GM15510 (cell line): ENCODE data around the gene NDUFAB1.

Source experiments
- POLR2A ChIP-seq: IDR thresholded peaks from 3 replicates; pipeline ENCODE4 v1.6.1; 2011; ENCODE audit warnings: borderline replicate concordance; ENCODE audit not compliant: insufficient read length; ENCODE audit errors: extremely low read depth

The NDUFAB1 gene

GRCh38 chr16:23538919-23539278, 57.2 kb downstream of the NDUFAB1 start:
- no peak for TF ChIP-seq POLR2A

GRCh38 chr16:23537390-23537789, 58.7 kb downstream of the NDUFAB1 start:
- TF ChIP-seq POLR2A, result no peak

DNA sequence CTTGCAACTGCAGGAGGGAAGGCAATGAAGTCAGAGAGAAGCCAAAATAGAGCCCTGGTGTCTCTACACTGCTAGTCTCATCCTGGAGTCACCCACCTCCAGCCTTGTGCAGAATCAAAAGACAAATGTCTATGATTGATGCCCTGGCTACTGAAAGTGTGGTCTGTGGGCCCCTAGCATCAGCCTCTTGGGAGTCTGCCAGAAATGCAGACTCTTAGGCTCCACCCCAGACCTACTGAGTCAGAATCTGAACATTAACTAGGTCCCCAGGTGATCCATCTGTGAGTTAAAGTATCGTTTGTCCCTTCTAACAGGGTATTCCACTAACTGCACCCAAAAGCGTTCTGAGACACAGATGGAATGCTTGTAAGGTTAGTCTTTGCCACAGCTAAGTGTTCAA, 60.2 kb downstream of the NDUFAB1 start:
- TF ChIP-seq POLR2A, result no peak

DNA sequence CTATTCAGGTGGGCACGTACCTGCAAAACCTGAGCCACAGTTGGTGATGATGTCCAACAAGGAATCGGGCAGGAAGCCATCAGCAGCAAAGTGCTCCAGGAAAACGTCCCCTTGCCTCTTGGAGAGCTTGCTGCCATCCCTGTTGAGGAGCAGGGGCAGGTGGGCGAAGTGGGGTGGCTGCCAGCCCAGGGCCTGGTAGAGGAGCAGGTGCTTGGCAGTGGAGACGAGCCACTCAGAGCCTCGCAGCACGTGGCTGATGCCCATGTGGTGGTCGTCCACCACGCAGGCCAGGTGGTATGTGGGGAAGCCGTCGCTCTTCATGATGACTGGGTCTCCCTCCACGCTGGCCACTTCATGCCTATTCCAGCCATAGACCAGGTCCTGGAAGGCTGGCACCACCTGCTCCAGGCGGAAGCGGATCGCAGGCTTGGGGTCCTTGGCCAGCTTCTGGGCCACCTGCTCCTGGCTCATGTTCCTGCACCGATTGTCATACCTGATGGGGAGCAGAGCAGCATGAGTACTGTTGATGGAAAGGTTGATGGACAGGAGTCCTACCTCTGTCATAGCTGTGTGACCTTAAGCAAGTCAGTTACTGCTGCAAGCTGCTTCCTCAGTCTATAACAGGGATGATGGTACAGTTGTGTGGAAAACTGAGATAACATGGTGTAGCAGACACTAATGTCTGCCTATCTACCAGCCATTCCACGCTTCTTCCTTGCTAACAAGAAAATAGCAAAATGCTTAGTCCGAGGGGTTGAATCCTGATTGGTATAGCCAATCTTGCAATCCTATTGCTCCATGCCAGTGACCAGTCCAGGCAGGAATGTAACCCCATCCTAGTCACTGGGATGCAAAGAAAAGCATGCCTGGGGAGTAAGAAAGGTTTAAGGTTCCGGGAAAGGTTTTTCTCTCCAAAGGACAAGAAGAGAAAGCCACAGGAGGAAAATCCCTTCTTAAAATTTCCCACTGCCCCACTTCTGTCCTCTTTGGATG, 61.0 kb downstream of the NDUFAB1 start:
- TF ChIP-seq POLR2A, result no peak

DNA sequence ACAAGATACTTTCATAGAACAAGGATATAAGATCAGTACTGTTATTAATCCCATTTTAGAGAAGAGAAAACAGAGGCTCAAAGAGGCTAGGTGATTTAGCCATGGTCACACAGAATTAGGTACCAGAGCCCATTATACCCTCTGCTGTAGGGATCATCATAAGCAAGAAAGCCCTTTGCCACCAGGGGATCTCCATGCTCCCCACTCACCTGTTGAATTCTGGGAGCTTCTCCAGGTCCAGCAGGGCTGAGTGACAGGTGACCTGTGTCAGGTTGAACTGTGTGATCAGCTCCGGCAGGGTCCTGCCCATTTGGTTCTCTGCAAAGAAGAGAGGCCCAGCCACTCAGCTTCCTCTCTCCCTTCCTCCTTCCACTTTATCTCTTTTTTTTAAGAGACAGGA, 63.7 kb downstream of the NDUFAB1 start:
- TF ChIP-seq POLR2A, result no peak
